ENCODE results near the gene IPCEF1. TPM values are rescaled to one million over a fixed set of nuclear protein-coding genes. Genes with fewer than 3 reads are reported as not detected.
"Not testable (repeated sequence)": the region's sequence is repeated elsewhere in the genome, so short reads cannot be mapped to it uniquely, and the experiment has no call there.

Gene IPCEF1
- total RNA-seq, 1 donor from 2014 or later, result not detected

DNA sequence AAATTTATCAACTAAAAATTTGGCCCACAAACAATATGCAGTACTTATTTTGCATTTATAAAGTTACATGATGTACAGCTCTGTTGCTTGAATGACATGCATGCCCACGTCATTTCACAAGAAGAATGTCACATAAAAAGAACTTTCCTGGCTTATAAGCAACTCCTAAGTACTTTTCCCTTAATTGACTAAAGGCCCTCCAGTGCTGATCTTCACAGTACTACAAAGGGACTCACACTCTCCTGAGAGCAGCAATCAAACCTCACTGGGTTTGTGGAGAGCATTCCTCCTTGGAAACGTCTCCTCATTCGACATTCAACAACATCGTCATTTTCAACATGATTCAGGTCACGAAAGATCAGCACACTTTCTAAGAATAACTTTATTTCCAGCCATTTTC lies 111.1 kb downstream of the IPCEF1 start:
- no peak overlapping the region for H3K4me3 ChIP-seq
- H3K27ac ChIP-seq, result no peak overlapping the region
- H3K27me3 ChIP-seq, result no peaks in the 10 kb centered on the region
- no peaks in the 10 kb centered on the region for H3K4me1 ChIP-seq
- no peak for DNase-seq (ENCODE audit: low spot score in 2 of 2)
- intact Hi-C loops (cut with DNase I), result no loop called here
- H3K9me3 ChIP-seq, result no peaks in the 10 kb centered on the region
- no peaks in the 10 kb centered on the region for H3K36me3 ChIP-seq
- TF ChIP-seq, protein P1, sequence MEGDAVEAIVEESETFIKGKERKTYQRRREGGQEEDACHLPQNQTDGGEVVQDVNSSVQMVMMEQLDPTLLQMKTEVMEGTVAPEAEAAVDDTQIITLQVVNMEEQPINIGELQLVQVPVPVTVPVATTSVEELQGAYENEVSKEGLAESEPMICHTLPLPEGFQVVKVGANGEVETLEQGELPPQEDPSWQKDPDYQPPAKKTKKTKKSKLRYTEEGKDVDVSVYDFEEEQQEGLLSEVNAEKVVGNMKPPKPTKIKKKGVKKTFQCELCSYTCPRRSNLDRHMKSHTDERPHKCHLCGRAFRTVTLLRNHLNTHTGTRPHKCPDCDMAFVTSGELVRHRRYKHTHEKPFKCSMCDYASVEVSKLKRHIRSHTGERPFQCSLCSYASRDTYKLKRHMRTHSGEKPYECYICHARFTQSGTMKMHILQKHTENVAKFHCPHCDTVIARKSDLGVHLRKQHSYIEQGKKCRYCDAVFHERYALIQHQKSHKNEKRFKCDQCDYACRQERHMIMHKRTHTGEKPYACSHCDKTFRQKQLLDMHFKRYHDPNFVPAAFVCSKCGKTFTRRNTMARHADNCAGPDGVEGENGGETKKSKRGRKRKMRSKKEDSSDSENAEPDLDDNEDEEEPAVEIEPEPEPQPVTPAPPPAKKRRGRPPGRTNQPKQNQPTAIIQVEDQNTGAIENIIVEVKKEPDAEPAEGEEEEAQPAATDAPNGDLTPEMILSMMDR (IDR thresholded peaks at IDR 0.05), result no peak

DNA sequence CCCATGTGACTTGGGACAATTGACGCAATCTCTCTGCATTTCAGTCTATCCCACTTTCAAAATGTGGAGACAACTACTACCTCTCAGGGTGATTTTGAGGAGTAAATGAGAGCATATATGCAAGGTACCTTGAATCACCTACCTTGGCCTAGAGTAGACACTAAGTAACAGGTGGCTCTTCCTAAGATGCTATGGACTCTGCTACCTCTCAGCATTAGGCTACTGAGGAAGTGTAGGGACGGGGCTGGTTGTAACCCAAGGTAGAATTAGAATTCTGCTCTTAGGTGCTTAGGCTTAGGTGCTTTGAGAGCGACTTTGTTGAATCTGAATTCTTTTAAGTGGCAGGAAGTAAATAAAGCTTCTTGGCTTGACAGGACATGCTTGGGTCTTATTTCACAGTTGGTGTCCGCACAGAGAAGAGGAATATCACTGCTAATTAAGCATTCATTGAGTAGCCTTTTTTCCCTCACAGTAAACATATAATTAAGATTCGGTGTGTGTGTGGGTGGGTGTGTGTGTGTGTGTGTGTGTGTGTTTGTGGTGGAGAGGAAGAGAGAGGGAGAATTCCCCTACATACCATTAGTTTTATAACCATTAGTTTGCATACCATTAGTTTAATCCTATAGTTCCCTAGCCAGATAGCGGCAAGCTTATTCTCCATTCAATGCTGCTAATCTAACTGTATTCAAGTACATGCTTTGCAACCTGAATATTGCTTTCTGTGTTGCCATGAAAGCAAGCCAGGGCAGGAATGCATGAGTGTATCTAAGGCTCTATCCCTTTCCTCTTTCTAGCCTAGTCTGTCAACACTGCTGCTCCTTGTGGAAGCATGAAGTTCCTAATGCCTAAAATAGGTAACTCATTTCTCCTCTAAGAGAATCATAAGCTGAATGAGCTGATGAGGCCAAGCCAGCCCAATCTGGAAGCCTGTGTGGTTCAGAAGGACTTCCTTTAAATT lies 112.5 kb downstream of the IPCEF1 start:
- H3K27ac ChIP-seq, result no peak overlapping the region
- TF ChIP-seq, protein P1 (IDR thresholded peaks at IDR 0.05), result no peak
- H3K36me3 ChIP-seq, result no peaks in the 10 kb centered on the region
- H3K27me3 ChIP-seq, result no peaks in the 10 kb centered on the region
- no peak for DNase-seq (ENCODE audit: low spot score in 2 of 2)
- intact Hi-C loops (cut with DNase I), result no loop called here
- no peak overlapping the region for H3K4me3 ChIP-seq
- H3K9me3 ChIP-seq, result no peaks in the 10 kb centered on the region
- H3K4me1 ChIP-seq, result no peaks in the 10 kb centered on the region

DNA sequence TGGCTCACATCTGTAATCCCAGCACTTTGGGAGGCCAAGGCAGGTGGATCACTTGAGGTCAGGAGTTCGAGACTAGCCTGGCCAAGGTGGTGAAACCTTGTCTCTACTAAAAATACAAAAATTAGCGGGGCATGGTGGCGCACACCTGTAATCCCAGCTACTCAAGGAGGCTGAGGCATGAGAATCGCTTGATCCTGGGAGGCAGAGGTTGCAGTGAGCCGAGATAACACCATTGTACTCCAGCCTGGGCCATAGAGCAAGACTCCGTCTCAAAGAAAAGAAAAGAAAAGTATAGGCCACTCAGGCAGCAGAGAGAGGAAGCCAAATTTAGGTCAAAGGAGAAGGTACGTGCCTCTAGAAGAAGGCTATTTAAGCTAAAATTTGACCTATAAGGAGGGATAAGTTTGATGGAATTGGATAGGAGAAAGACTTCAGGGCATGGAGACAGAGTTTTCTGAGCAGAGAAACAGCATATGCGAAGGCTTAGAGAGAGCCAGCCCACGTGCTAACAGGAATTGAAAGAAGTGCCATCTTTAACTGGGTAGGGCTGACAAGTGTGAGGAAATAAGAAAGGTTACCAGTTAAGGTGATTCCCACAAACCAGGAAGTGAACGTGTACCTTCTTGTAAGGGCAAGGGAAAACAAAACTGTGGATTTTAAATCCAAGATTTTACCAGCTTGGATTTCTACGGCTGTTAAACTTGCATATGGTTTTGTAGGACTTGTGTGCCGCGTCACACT lies 113.8 kb downstream of the IPCEF1 start:
- Histone ChIP-seq H3K4me1 (no peaks in the 10 kb centered on the region), H3K27ac (no peak overlapping the region), H3K36me3 (no peaks in the 10 kb centered on the region), H3K9me3 (no peaks in the 10 kb centered on the region), H3K27me3 (no peaks in the 10 kb centered on the region), H3K4me3 (no peak overlapping the region)
- DNase-seq (ENCODE audit: low spot score in 2 of 2), result no peak
- TF ChIP-seq, protein P1 (IDR thresholded peaks at IDR 0.05), result no peak
- intact Hi-C loops (cut with DNase I), result no loop called here

DNA sequence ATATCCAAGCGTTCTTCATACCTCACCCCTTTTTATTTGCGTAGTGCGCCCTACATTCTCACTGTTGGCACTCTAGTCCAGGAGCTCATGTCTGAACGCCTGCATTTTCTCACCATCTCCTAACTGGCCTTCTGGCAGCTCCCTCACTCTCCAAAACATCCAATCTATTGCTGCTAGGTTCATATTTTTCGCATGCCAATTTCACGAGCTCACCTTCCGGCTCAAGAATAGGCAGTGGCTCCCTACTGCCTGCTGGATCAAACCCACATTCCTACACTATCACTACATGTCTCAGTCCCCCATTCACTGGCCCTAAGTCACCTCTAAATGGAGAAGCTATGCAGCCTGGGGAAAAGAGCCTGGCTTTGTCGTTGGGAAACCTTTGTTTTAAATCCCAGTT lies 115.0 kb downstream of the IPCEF1 start:
- no peaks in the 10 kb centered on the region for H3K27me3 ChIP-seq
- no peaks in the 10 kb centered on the region for H3K9me3 ChIP-seq
- no peaks in the 10 kb centered on the region for H3K4me1 ChIP-seq
- intact Hi-C loops (cut with DNase I), result no loop called here
- DNase-seq (ENCODE audit: low spot score in 2 of 2), result no peak
- H3K36me3 ChIP-seq, result no peaks in the 10 kb centered on the region
- TF ChIP-seq, protein P1 (IDR thresholded peaks at IDR 0.05), result no peak
- H3K27ac ChIP-seq, result no peak overlapping the region
- no peak overlapping the region for H3K4me3 ChIP-seq

DNA sequence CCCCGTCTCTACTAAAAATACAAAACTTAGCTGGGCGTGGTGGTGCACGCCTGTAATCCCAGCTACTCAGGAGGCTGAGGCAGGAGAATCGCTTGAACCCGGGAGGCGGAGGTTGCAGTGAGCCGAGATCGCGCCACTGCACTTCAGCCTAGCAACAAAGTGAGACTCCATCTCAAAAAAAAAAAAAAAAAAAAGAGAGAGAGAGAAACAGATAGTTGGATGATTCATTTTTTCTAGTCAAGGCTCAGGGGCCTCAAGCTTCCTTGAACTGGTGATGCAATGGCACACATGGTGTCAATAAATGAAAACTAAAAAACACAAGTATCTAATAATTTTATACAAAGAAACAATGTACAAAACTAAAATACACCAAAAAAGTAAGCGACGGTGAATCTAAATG lies 115.5 kb downstream of the IPCEF1 start:
- DNase-seq (ENCODE audit: low spot score in 2 of 2); intact Hi-C loops (cut with DNase I): not testable (repeated sequence)

DNA sequence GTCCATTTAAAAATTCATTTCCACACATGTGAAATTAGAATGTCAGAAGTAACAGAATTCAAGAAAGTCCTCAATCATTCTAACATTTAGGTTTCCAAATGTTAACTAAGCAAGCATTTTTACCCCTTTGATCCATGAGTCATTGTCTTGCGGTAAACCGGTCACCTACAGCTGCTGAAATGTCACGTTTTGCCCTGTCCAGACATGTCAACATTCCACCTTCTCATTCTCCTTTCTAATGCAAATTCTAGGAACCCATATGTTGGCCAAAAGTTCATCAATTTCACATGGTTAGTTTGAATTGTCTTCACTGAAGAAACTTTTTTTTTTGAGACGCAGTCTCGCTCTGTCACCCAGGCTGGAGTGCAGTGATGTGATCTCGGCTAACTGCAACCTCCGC lies 117.2 kb downstream of the IPCEF1 start:
- H3K36me3 ChIP-seq, result no peaks in the 10 kb centered on the region
- TF ChIP-seq, protein P1 (IDR thresholded peaks at IDR 0.05), result no peak
- no peaks in the 10 kb centered on the region for H3K27me3 ChIP-seq
- no peaks in the 10 kb centered on the region for H3K9me3 ChIP-seq
- H3K4me1 ChIP-seq, result no peaks in the 10 kb centered on the region
- no peak overlapping the region for H3K4me3 ChIP-seq
- H3K27ac ChIP-seq, result no peak overlapping the region
- no peak for DNase-seq (ENCODE audit: low spot score in 2 of 2)
- intact Hi-C loops (cut with DNase I), result no loop called here

More for the DNA sequence above, 115.5 kb downstream of the IPCEF1 start:
- H3K9me3 ChIP-seq, H3K36me3 ChIP-seq, H3K4me1 ChIP-seq, H3K4me3 ChIP-seq, H3K27me3 ChIP-seq, H3K27ac ChIP-seq: not testable (repeated sequence)

Measured in ascending aorta (tissue), 2 donors.